GM12878 (cell line): Measurements from ENCODE around the gene GRAMD2B. TPM values are rescaled to one million over a fixed set of nuclear protein-coding genes. Genes with fewer than 3 reads are reported as not detected.

ENCODE experiments used
- ATAC-seq: fragments of 200-7000 bp; cut with Tn5 transposase; 3 replicates; pipeline ENCODE4 v1.9.1; 2020; ENCODE audit warnings: mild to moderate bottlenecking, moderate library complexity
- BruUV-seq: library from RNA; stranded (reverse); fragments of 400-500 nt; replicated peaks from 2 replicates; lab custom pipeline; 2021; lab: Mats Ljungman, UMichigan
- CTCF ChIA-PET: fragments of 300-600 bp; sonication (Branson Sonifier 250); formaldehyde crosslinking; extraction: SDS; loops from one replicate; lab custom pipeline; 2021; ENCODE audit warnings: inconsistent platforms; lab: Yijun Ruan, JAX
- POLR2A ChIA-PET: fragments of 350-600 bp; formaldehyde crosslinking; extraction: SDS; loops from one replicate; lab custom pipeline; 2021; ENCODE audit warnings: inconsistent platforms; lab: Charles Lee
- RAD21 ChIA-PET: fragments of 300-600 bp; sonication (Branson Sonifier 250); formaldehyde crosslinking; loops from one replicate; lab custom pipeline; 2023; ENCODE audit warnings: antibody characterized with exemption; ENCODE audit not compliant: unreplicated experiment; lab: Charles Lee
- SMC1A ChIA-PET: fragments of 300-600 bp; sonication (Branson Sonifier 250); formaldehyde crosslinking; loops from one replicate; lab custom pipeline; 2023; ENCODE audit not compliant: unreplicated experiment, uncharacterized antibody; lab: Charles Lee
- DNase-seq: peaks from one replicate; pipeline ENCODE4 v3.0.0-alpha.2; 2011; ENCODE audit warnings: low read depth, low spot score
- FAIRE-seq: peaks from 3 replicates; lab custom pipeline; 2011; peaks lifted over from hg19 to GRCh38; lab: Jason Lieb, UNC
- H2AFZ ChIP-seq: 2 replicates; pipeline ENCODE4 v1.6.0; 2011; ENCODE audit warnings: low read depth, low read length, control low read depth; ENCODE audit not compliant: control insufficient read depth
- H3K27ac ChIP-seq: 2 replicates; pipeline ENCODE4 v1.5.1; 2011; ENCODE audit warnings: control low read depth; ENCODE audit not compliant: control insufficient read depth, insufficient read depth
- H3K27me3 ChIP-seq, 2 experiments: replicated peaks in 1 of 2; 2 replicates each; pipeline versions ENCODE4 v1.6.0 to v1.6.1; 2011; ENCODE audit warnings: low read length in 1 of 2; ENCODE audit not compliant: control insufficient read depth in 2 of 2, insufficient read depth in 2 of 2
- H3K36me3 ChIP-seq, 2 experiments: 2 replicates each; pipeline ENCODE4 v1.5.1; 2011; ENCODE audit warnings: low read length in 1 of 2; ENCODE audit not compliant: control insufficient read depth in 2 of 2, insufficient read depth in 2 of 2
- H3K4me1 ChIP-seq: 2 replicates; pipeline ENCODE4 v1.6.1; 2011; ENCODE audit warnings: mild to moderate bottlenecking, low read length, moderate library complexity, mixed read lengths; ENCODE audit not compliant: control insufficient read depth, insufficient read depth
- H3K4me2 ChIP-seq: 2 replicates; pipeline ENCODE4 v1.6.0; 2011; ENCODE audit warnings: control low read depth; ENCODE audit not compliant: control insufficient read depth, insufficient read depth
- H3K4me3 ChIP-seq: fragments of 200-600 bp; sonication (generic); 2 replicates; pipeline ENCODE4 v1.5.1; 2016
- H3K79me2 ChIP-seq: 2 replicates; pipeline ENCODE4 v1.6.0; 2011; ENCODE audit warnings: low read length; ENCODE audit not compliant: control insufficient read depth, insufficient read depth
- H3K9ac ChIP-seq: 2 replicates; pipeline ENCODE4 v1.8.0; 2011; ENCODE audit warnings: low read length, control low read depth, mixed read lengths; ENCODE audit not compliant: control insufficient read depth, insufficient read depth
- H3K9me3 ChIP-seq: replicated peaks from 3 replicates; pipeline ENCODE4 v1.5.1; 2011; ENCODE audit warnings: mild to moderate bottlenecking, low read length; ENCODE audit not compliant: control insufficient read depth, insufficient read depth
- H4K20me1 ChIP-seq: 2 replicates; pipeline ENCODE4 v1.6.0; 2011; ENCODE audit not compliant: control insufficient read depth, insufficient read depth
- HDGF ChIP-seq: fragments of 450-650 bp; IDR thresholded peaks from 2 replicates; pipeline ENCODE4 v1.6.1; 2016; ENCODE audit warnings: antibody characterized with exemption
- JUND ChIP-seq: IDR thresholded peaks from 2 replicates; pipeline ENCODE4 v1.6.1; 2012; ENCODE audit warnings: low read depth, mild to moderate bottlenecking, low read length, improper control_type of control experiment, moderate library complexity
- KAT2A ChIP-seq: conservative IDR thresholded peaks from 2 replicates; pipeline ENCODE4 v1.6.1; 2011; ENCODE audit warnings: low read depth, low read length; ENCODE audit not compliant: control insufficient read depth
- RB1 ChIP-seq: fragments of 450-650 bp; formaldehyde crosslinking; IDR thresholded peaks from 2 replicates; pipeline ENCODE4 v1.6.1; 2017; ENCODE audit warnings: mild to moderate bottlenecking, borderline replicate concordance
- SRF ChIP-seq, 2 experiments: IDR thresholded peaks; 2 replicates each; pipeline ENCODE4 v1.6.1; 2011; ENCODE audit warnings: low read depth in 2 of 2, low read length in 2 of 2, mild to moderate bottlenecking in 1 of 2, moderate library complexity in 1 of 2
- TCF3 ChIP-seq: IDR thresholded peaks from 2 replicates; pipeline ENCODE4 v1.6.1; 2012; ENCODE audit warnings: low read depth, mild to moderate bottlenecking, low read length, borderline replicate concordance; ENCODE audit not compliant: insufficient read depth
- WGBS: methylation state at CpG from one replicate; pipeline ENCODE4 v1.1.6; 2016; ENCODE audit warnings: low lambda C conversion rate; ENCODE audit not compliant: insufficient replicate concordance, insufficient coverage; ENCODE audit errors: missing lambda C conversion rate; 5-methylcytosine and 5-hydroxymethylcytosine counted together
- in situ Hi-C: fragments of 300-500 bp; cut with MboI; formaldehyde crosslinking; loops from 9 replicates; pipeline ENCODE4 v1.14.3; 2018; ENCODE audit warnings: mixed read lengths
- intact Hi-C: fragments of 100-400 bp; cut with micrococcal nuclease; formaldehyde crosslinking; loops from one replicate; pipeline ENCODE4 v1.14.2; 2022; ENCODE audit not compliant: unreplicated experiment
- polyA plus RNA-seq, 11 experiments: library from polyadenylated mRNA; depleted of rRNA in 4 of 11; unstranded in 6 of 11; stranded (reverse) in 5 of 11; fragments of >200 nt; fragmentation: Nextera tagmentation in 4 of 11; fragmentation: Illumina TruSeq in 1 of 11; extraction: Ambion mirVana in 4 of 11; extraction: Trizol in 1 of 11; gene quantifications; 1 replicate in 1 of 11; 2 replicates in 10 of 11; pipeline versions ENCODE4 v1.2.1 to v1.2.3, GENCODE V29; 2011 to 2016; ENCODE audit warnings: inconsistent platforms in 2 of 11, missing spikeins in 2 of 11, low read depth in 1 of 11
- total RNA-seq, 4 experiments: library from RNA; depleted of rRNA in 3 of 4; stranded (reverse); fragments of >200 nt in 3 of 4; fragmentation: Illumina TruSeq in 1 of 4; extraction: Trizol in 1 of 4; gene quantifications; 2 replicates each; pipeline versions ENCODE4 v1.2.1 to v1.2.3, GENCODE V29; 2013 to 2021
- TF ChIP-seq, protein P1 (sequence below): IDR thresholded peaks from 2 replicates; pipeline ENCODE4 v1.6.1; 2011; ENCODE audit warnings: low read depth, low read length, improper control_type of control experiment, borderline replicate concordance

The GRAMD2B gene
- total and polyA plus RNA-seq, 10 of the 15 experiments (the other 5 are each of a cell fraction or from before 2014, with no cell fraction given): 1.9 to 21.5 (median 8.4) TPM

DNA sequence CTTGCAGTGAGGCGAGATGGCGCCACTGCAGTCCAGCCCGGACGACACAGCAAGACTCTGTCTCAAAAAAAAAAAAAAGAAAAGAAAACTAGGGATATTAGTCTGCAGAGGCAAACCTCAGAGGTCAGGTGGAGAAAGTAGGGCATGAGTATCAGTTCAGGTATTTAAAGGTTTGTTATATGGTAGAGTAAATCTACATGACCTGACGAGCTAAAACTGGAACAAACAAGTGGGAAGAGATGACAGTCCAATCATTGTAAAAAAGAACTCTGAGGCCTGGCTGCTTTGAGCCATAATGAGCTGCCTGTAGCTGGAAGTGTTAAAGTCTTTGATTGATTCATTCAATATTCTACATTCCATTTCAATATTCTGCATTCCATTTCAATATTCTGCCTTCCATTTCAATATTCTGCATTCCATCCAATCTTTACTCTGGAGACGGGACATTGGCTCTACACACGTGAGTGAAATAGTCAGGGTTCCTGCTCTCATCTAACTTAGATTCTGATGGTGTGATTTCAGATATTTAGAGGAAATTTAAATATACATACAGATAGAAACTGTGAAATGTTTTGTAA is 28.9 kb upstream of the GRAMD2B start:
- no TSS peak for BruUV-seq
- no peak overlapping the region for H3K4me3 ChIP-seq
- TF ChIP-seq SRF (IDR thresholded peaks at IDR 0.05; ENCODE audit: low read depth in 2 of 2, low read length in 2 of 2) (no peak), HDGF (no peak), RB1 (no peak), KAT2A (no peak), JUND (no peak), TCF3 (no peak)
- TF ChIP-seq, protein P1, sequence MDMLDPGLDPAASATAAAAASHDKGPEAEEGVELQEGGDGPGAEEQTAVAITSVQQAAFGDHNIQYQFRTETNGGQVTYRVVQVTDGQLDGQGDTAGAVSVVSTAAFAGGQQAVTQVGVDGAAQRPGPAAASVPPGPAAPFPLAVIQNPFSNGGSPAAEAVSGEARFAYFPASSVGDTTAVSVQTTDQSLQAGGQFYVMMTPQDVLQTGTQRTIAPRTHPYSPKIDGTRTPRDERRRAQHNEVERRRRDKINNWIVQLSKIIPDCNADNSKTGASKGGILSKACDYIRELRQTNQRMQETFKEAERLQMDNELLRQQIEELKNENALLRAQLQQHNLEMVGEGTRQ: no peak
- TF ChIP-seq, all 136 proteins: peak for 0
- no peaks in the 10 kb centered on the region for H3K36me3 ChIP-seq
- DNase-seq (no peak), FAIRE-seq (no peak), ATAC-seq (no peak)
- 67% methylated on average over 3 of the region's 7 CpGs for WGBS
- no peaks in the 10 kb centered on the region for H4K20me1 ChIP-seq
- ChIA-PET RAD21 (no interaction called here), POLR2A (interaction anchor here (0.6 kb wide), 1 partner anchor 39 kb away, joined by 4 read pairs; no protein-coding TSS in a partner anchor), CTCF (interaction anchor here (1.0 kb wide), 1 partner anchor 17 kb away, joined by 3 read pairs; no protein-coding TSS in a partner anchor), SMC1A (interaction anchor here (1.1 kb wide), 1 partner anchor 11 kb away, joined by 3 read pairs; no protein-coding TSS in a partner anchor)
- in situ Hi-C loops (no loop called here), intact Hi-C loops (no loop called here)
- no peaks in the 10 kb centered on the region for H3K4me1 ChIP-seq
- no peaks in the 10 kb centered on the region; a peak in 1 of 4 replicates for H3K27me3 ChIP-seq
- no peak overlapping the region for H3K4me2 ChIP-seq
- no peaks in the 10 kb centered on the region for H3K79me2 ChIP-seq
- H2AFZ ChIP-seq: no peak overlapping the region
- H3K27ac ChIP-seq: no peak overlapping the region
- H3K9me3 ChIP-seq: no peaks in the 10 kb centered on the region
- H3K9ac ChIP-seq: no peak overlapping the region
